Spinal cord (tissue), 10 donors: ENCODE measurements around the gene LIMCH1. TPM values are rescaled to one million over a fixed set of nuclear protein-coding genes. Genes with fewer than 3 reads are reported as not detected.
A peak's percentile ranks its signal among the peaks of the same experiment; 100 is the strongest.
"Not testable (repeated sequence)": the region's sequence is repeated elsewhere in the genome, so short reads cannot be mapped to it uniquely, and the experiment has no call there.

ENCODE experiments used
- DNase-seq, 6 donors: peaks; one replicate each; pipeline versions ENCODE4 v3.0.0 to v3.0.0-alpha.2; 2013 to 2015; ENCODE audit warnings: low spot score in 6 of 6, low read depth in 4 of 6
- H3K27ac ChIP-seq: one replicate; pipeline ENCODE4 v1.5.1; 2013; ENCODE audit warnings: low read depth, low read length, control low read depth
- H3K27me3 ChIP-seq: one replicate; pipeline ENCODE4 v1.6.1; 2013; ENCODE audit warnings: low read length; ENCODE audit not compliant: control insufficient read depth, insufficient read depth
- H3K36me3 ChIP-seq: one replicate; pipeline ENCODE4 v1.6.1; 2013; ENCODE audit warnings: low read length; ENCODE audit not compliant: control insufficient read depth, insufficient read depth
- H3K4me1 ChIP-seq: one replicate; pipeline ENCODE4 v1.6.1; 2013; ENCODE audit warnings: low read length; ENCODE audit not compliant: control insufficient read depth, insufficient read depth
- H3K4me3 ChIP-seq: one replicate; pipeline ENCODE4 v1.5.1; 2013; ENCODE audit warnings: low read depth, low read length, control low read depth
- H3K9me3 ChIP-seq: one replicate; pipeline ENCODE4 v1.6.1; 2013; ENCODE audit warnings: low read length; ENCODE audit not compliant: control insufficient read depth, insufficient read depth
- WGBS: methylation state at CpG from one replicate; pipeline ENCODE4 v1.1.5; 2013; ENCODE audit warnings: missing lambda C conversion rate; ENCODE audit not compliant: insufficient coverage; 5-methylcytosine and 5-hydroxymethylcytosine counted together
- polyA plus RNA-seq, 2 donors: library from polyadenylated mRNA; unstranded; fragments of 120-200 nt; gene quantifications; one replicate each; pipeline ENCODE4 v1.2.1, GENCODE V29; 2013; ENCODE audit not compliant: insufficient read length in 2 of 2
- total RNA-seq, 2 donors: library from RNA; depleted of rRNA in 1 of 2; stranded (reverse); fragments of 120-200 nt in 1 of 2; fragments of >200 nt in 1 of 2; gene quantifications; one replicate each; pipeline versions ENCODE4 v1.2.3 to v1.2.4, GENCODE V29; 2013 to 2014
- donor health status: healthy.

Gene LIMCH1
- total and polyA plus RNA-seq, 4 donors, result 51.2 to 64.9 (median 58.9) TPM

DNA sequence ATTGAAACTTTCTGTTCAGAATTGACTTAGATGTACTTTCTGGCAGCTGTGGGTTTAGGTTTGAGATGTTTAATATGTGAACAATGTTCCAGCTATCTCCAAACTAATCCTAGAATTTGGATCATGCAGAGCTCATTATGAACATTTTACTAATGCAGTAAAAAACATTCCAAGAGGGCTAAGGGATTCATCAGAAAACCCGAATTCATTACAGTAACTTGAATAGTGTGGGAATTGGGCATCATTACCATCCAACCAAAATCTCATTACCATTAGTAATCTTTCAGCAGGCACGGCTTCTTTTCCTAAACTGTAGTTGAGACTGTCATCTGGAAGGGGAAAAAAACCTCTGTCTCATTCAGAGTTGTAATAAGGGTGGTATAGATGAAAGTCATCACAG lies 91.0 kb downstream of the LIMCH1 start:
- no CpG with 5 or more reads among the region's 2 CpGs for WGBS
- Histone ChIP-seq H3K27ac (no peak overlapping the region), H3K27me3 (no peaks in the 10 kb centered on the region), H3K9me3 (no peaks in the 10 kb centered on the region), H3K36me3 (peaks cover 7% of the 10 kb centered on the region), H3K4me1 (peaks cover 7% of the 10 kb centered on the region), H3K4me3 (no peak overlapping the region)
- DNase-seq, result peak in 1 of 6 donors; percentile 76

DNA sequence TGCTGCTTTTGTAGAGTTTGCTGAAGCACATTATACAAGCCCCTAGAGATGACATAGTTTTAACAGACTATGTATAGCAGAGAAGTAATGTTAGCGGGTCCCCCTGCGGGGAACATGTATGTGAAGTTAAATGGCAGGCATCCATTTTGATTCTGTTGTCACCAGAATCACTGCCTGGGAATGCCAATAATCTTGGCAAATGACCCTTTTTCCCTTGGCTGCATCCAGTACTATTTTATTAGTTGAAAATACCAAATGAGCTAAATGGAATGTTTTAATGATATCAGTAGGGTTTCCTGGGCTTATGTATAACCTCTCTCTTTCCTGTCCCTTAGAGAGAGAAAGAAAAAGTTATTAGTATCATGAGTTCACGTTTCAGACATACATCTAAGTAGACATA lies 93.6 kb downstream of the LIMCH1 start:
- Histone ChIP-seq H3K36me3 (peaks cover 7% of the 10 kb centered on the region), H3K4me3 (no peak overlapping the region), H3K4me1 (no peaks in the 10 kb centered on the region), H3K27me3 (no peaks in the 10 kb centered on the region), H3K27ac (no peak overlapping the region), H3K9me3 (no peaks in the 10 kb centered on the region)
- no peak for DNase-seq
- WGBS, result no CpG with 5 or more reads among the region's 3 CpGs

DNA sequence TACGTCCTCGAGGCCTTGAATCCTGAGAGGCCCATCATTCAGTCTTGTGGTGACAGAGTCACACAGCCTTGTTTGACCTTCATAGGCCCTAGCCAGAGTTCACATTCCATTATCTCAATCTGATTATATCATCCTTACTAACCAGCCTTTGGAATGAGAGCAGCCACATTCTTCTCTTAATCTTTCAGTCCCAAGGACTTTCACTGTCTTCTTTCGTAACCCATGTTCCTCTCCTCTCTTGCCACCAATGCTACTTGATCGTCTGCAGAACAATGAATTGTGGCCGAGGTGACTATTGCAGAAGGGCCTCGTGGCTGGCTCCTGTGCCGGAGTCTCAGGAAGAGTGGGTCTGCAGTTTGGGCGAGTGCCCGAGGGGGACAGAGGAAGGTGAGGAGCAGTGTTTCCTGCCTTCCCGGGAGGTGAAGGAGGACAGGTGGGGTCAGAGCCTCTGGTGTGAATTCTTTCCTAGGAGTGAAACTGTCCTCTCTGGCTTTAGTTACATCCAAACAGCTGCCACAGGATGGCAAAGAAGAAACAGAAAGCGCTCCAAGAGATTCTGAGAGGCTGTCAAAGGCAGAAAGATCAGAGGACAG lies 94.6 kb downstream of the LIMCH1 start:
- DNase-seq, result no peak
- Histone ChIP-seq H3K4me3 (no peak overlapping the region), H3K4me1 (no peaks in the 10 kb centered on the region), H3K27ac (no peak overlapping the region), H3K9me3 (no peaks in the 10 kb centered on the region), H3K27me3 (no peaks in the 10 kb centered on the region), H3K36me3 (peaks cover 7% of the 10 kb centered on the region)
- WGBS, result 77% methylated on average over 9 of the region's 11 CpGs

DNA sequence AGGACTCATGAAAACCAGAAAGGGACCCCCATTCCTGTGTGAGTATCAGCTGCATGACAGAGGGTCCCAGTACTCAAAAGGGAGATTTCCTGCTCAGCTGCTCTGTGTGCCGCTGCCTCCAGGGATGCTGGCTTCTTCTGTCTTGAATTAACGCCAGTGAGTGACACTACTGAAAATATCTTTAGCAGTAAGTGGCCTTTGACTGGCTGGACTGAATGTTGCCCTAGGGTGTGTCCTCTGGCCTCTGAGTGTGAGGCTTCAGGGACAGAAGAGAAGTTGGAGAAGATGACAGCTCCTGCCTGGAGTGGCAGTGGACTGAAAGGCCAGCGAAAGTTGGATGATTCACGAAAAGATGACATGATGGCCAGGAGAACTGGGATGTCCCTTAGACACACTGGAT lies 95.4 kb downstream of the LIMCH1 start:
- H3K4me3 ChIP-seq, result no peak overlapping the region
- no peak overlapping the region for H3K27ac ChIP-seq
- H3K9me3 ChIP-seq, result no peaks in the 10 kb centered on the region
- 85% methylated on average over 4 of the region's 4 CpGs for WGBS
- H3K4me1 ChIP-seq, result no peaks in the 10 kb centered on the region
- no peak for DNase-seq
- peaks cover 7% of the 10 kb centered on the region for H3K36me3 ChIP-seq
- H3K27me3 ChIP-seq, result no peaks in the 10 kb centered on the region

DNA sequence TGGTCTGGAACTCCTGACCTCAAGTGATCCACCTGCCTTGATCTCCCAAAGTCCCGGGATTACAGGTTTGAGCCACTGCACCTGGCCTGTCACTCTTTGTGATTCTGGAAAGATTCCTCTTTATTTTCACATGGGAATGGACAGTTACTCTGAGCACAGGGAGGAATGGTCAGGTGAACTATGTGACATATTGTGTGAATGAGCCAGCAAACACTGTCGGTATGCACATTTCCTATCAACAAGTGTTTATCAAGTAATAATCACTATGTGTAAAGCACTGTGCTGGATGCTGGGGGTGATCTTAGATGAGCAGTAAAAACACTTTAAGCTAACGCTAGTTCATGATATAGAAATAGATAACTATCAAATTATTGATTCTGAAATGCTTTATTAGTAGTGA lies 97.5 kb downstream of the LIMCH1 start:
- WGBS, result 83% methylated on average over 1 of the region's 3 CpGs
- Histone ChIP-seq H3K9me3 (no peaks in the 10 kb centered on the region), H3K4me1 (no peaks in the 10 kb centered on the region), H3K27me3 (no peaks in the 10 kb centered on the region), H3K27ac (no peak overlapping the region), H3K36me3 (peaks cover 3% of the 10 kb centered on the region), H3K4me3 (no peak overlapping the region)
- DNase-seq, result no peak

DNA sequence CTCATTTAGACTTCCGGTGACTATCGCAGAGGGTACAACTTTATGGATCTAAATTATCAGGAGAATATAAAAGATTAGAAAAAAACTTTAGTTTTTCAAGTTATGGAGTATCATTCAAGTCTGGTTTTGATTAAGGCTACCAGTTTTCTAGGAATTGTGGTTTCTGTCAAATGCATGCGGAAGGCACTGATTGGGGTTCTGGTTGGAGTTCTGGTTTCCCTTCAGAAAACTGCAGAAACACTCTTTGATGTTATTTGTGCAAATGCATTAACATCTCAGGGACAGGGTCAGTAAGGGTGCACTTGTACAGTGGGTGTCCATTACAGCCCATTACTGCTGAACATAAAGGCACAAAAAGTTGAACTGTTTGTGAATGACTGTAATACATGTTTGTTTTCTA lies 100.2 kb downstream of the LIMCH1 start:
- H3K27me3 ChIP-seq, result no peaks in the 10 kb centered on the region
- no peak overlapping the region for H3K4me3 ChIP-seq
- H3K9me3 ChIP-seq, result no peaks in the 10 kb centered on the region
- H3K27ac ChIP-seq, result no peak overlapping the region
- H3K4me1 ChIP-seq, result no peaks in the 10 kb centered on the region
- DNase-seq, result no peak
- 100% methylated on average over 1 of the region's 3 CpGs for WGBS
- no peaks in the 10 kb centered on the region for H3K36me3 ChIP-seq

DNA sequence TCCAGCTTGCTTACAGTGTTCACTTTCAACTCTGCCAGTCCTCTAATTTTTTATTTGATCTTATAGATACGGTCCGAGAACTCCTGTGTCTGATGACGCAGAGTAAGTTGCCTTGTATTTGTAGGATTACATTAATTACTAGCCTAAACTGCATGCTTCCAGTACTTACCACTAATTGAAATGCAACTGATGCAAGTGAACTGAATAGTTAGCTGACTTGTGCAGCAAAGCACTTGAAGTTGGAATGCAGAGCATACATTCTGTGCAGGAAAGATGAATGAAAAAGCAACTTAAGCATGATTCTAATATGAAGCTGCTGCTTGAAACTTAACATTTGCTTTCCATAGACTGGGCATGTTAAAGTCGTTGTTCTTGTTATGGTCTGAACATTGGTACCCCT lies 100.9 kb downstream of the LIMCH1 start:
- WGBS, result no CpG with 5 or more reads among the region's 4 CpGs
- Histone ChIP-seq H3K36me3 (no peaks in the 10 kb centered on the region), H3K27ac (no peak overlapping the region), H3K4me3 (no peak overlapping the region), H3K9me3 (no peaks in the 10 kb centered on the region), H3K27me3 (no peaks in the 10 kb centered on the region), H3K4me1 (no peaks in the 10 kb centered on the region)
- peak in 1 of 6 donors; percentile 66 for DNase-seq

DNA sequence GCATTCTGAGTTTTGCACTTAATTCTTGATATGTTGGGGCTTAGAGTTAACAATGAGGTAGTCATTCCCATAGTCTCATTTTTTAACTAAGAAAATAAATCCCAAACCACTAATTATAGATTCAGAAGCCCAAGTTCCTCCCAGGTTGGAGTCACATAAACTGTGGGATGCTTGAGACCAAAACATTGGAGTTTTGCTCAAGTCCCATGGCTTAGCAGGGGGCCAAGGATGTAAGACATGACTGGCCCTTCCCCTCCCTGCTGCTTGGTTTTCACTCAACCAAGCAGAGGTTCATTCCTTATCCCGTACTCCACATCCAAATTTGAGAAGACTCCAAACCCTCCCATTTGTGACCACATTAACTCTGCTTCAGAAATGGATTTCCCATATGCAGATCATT lies 101.3 kb downstream of the LIMCH1 start:
- DNase-seq, result no peak
- Histone ChIP-seq H3K27ac (no peak overlapping the region), H3K27me3 (no peaks in the 10 kb centered on the region), H3K9me3 (no peaks in the 10 kb centered on the region), H3K36me3 (no peaks in the 10 kb centered on the region), H3K4me3 (no peak overlapping the region), H3K4me1 (peaks cover 3% of the 10 kb centered on the region)
- 71% methylated on average over 1 of the region's 1 CpG for WGBS

DNA sequence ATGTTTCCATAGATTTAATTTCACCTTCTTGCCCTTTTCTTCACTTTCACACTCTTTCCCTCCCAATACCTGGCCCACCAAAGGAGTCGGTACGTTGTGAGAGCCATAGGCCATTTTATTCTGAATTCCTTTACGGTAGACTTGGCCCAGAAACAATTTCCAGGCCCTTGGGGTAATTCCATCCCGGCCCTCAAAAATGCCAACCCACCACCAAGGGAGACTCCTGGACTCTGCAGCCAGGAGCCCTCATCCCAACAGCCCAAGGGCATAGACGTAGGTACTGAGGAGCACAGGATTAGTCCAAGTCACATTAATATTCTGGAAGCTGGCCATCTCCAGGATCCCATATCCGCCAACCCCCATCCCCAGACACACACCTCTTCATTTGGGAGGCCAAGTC lies 102.9 kb downstream of the LIMCH1 start:
- WGBS, result 81% methylated on average over 4 of the region's 6 CpGs
- no peak overlapping the region for H3K27ac ChIP-seq
- no peak overlapping the region for H3K4me3 ChIP-seq
- H3K36me3 ChIP-seq, result no peaks in the 10 kb centered on the region
- no peaks in the 10 kb centered on the region for H3K9me3 ChIP-seq
- DNase-seq, result no peak
- no peaks in the 10 kb centered on the region for H3K27me3 ChIP-seq
- H3K4me1 ChIP-seq, result peaks cover 9% of the 10 kb centered on the region

DNA sequence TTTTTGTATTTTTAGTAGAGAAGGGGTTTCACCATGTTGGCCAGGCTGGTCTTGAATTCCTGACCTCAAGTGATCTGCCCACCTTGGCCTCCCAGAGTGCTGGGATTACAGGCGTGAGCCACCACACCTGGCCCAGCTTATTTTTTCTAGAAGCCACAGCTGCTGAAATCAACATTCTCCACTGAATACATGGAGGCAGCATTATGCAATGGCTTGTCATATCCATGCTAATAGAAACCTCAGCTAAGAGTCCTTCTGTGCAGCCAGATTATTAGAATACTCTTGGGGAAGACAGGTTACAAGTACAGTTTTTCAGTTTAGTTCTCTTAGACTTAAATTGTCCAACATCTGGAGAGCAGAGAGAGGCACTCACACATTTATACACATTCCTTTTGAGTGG lies 104.8 kb downstream of the LIMCH1 start:
- 100% methylated on average over 1 of the region's 1 CpG for WGBS
- DNase-seq, H3K4me1 ChIP-seq, H3K9me3 ChIP-seq, H3K27me3 ChIP-seq, H3K4me3 ChIP-seq, H3K27ac ChIP-seq, H3K36me3 ChIP-seq: not testable (repeated sequence)
